Erythroblast (primary cell): ENCODE data around the gene VSIG2.

Experiments
- GATA1 ChIP-seq: IDR thresholded peaks from 2 replicates; pipeline ENCODE4 v1.6.1; 2011; ENCODE audit warnings: low read depth, mild to moderate bottlenecking, control low read depth, low read length, moderate library complexity
- POLR2A ChIP-seq: IDR thresholded peaks from 2 replicates; pipeline ENCODE4 v1.6.1; 2011; ENCODE audit warnings: mild to moderate bottlenecking, low read length

DNA sequence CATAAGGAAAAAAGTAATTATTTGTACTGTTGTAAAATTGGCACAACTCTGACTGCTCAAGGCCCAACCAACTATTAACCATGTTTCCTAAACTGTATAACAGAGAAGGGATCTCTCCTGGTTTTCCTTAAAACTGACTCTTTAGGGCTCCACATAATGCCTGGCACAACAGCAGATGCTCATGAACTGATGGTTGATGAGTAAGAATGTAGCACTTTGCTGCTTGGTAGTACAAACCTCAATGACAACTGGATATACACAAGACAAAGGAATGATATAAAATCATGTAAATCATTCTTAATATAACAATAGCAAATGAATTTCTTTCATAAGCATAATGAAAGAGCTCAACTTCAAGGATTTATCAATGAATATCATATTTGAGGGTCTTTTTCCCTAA, 36.5 kb upstream of the VSIG2 start:
- TF ChIP-seq POLR2A (no peak), GATA1 (no peak)
